SU-DHL-6 (cell line): Measurements from ENCODE around the gene PHACTR3.

Experiments used
- H2AFZ ChIP-seq: fragments of 200-600 bp; sonication (generic); 2 replicates; pipeline ENCODE4 v1.6.1; 2014; ENCODE audit warnings: low read depth, mild to moderate bottlenecking, moderate library complexity, mixed read lengths, antibody characterized with exemption, low read length; ENCODE audit not compliant: severe bottlenecking
- H3F3A ChIP-seq: fragments of 200-600 bp; shearing (Covaris generic); 2 replicates; pipeline ENCODE4 v1.6.0; 2016; ENCODE audit warnings: antibody characterized with exemption, mild to moderate bottlenecking; ENCODE audit not compliant: insufficient read depth
- H3K27ac ChIP-seq: fragments of 200-600 bp; sonication (generic); 2 replicates; pipeline ENCODE4 v1.5.1; 2016; ENCODE audit warnings: low read depth, mild to moderate bottlenecking, low read length, moderate library complexity, mixed read lengths
- H3K27me3 ChIP-seq: fragments of 200-600 bp; sonication (generic), shearing (Covaris generic); 2 replicates; pipeline ENCODE4 v1.6.0; 2014; ENCODE audit warnings: mild to moderate bottlenecking, low read length
- H3K36me3 ChIP-seq: fragments of 200-600 bp; sonication (generic); 2 replicates; pipeline ENCODE4 v1.6.1; 2014; ENCODE audit warnings: mild to moderate bottlenecking, low read length, mixed read lengths
- H3K4me2 ChIP-seq: fragments of 300-600, 200-600 bp; shearing (Covaris generic), sonication (generic); 2 replicates; pipeline ENCODE4 v1.6.0; 2014; ENCODE audit warnings: low read length, low read depth, mild to moderate bottlenecking; ENCODE audit not compliant: poor library complexity, severe bottlenecking
- H3K4me3 ChIP-seq: fragments of 200-600 bp; sonication (generic); 2 replicates; pipeline ENCODE4 v1.5.1; 2014; ENCODE audit warnings: antibody characterized with exemption, low read length, mild to moderate bottlenecking, mixed read lengths; ENCODE audit not compliant: insufficient read depth, poor library complexity, severe bottlenecking
- H3K79me2 ChIP-seq: fragments of 200-600 bp; sonication (generic); 2 replicates; pipeline ENCODE4 v1.6.1; 2014; ENCODE audit warnings: mild to moderate bottlenecking, low read length, moderate library complexity; ENCODE audit not compliant: insufficient read depth
- H3K9ac ChIP-seq: fragments of 200-600 bp; sonication (generic); 2 replicates; pipeline ENCODE4 v1.7.0; 2014; ENCODE audit warnings: mild to moderate bottlenecking, low read length
- H3K9me2 ChIP-seq: fragments of 200-600 bp; sonication (generic); replicated peaks from 2 replicates; pipeline ENCODE4 v1.6.1; 2014; ENCODE audit warnings: low read length; ENCODE audit not compliant: insufficient read depth
- H3K9me3 ChIP-seq: fragments of 200-600 bp; sonication (generic); 2 replicates; pipeline ENCODE4 v1.6.1; 2014; ENCODE audit warnings: low read length, mixed read lengths; ENCODE audit not compliant: insufficient read depth
- H4K20me1 ChIP-seq: fragments of 200-600 bp; sonication (generic); 2 replicates; pipeline ENCODE4 v1.6.1; 2014; ENCODE audit warnings: low read depth, mild to moderate bottlenecking, antibody characterized with exemption, low read length, moderate library complexity, mixed read lengths
- EZH2phosphoT487 ChIP-seq: fragments of 200-600 bp; sonication (generic), shearing (Covaris generic); conservative IDR thresholded peaks from 2 replicates; pipeline ENCODE4 v1.6.1; 2018; ENCODE audit warnings: mild to moderate bottlenecking, antibody characterized with exemption, low read length, moderate library complexity, mixed read lengths
- TF ChIP-seq, protein P1 (sequence below): fragments of 200-600 bp; sonication (generic); IDR thresholded peaks from one replicate; pipeline ENCODE4 v1.5.1; 2017; ENCODE audit warnings: antibody characterized with exemption, mild to moderate bottlenecking, low read length, moderate library complexity; ENCODE audit not compliant: insufficient read depth, poor library complexity, severe bottlenecking

Gene PHACTR3

DNA sequence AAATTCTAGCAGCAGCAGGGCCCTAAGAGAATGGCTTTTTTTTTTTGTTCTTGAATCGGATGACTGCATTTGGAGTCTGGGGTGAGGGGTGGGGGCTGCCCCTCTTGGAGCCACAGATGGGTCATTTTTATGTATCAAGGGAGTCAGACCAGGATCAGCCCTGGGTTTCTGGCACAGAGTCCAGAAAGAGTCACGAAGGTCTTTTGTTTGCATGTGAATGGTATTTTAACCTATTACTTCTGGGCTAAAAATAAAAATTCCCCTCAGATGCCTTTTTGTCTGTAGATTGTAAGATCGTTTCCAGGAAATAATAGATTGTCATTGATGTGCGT is 72.5 kb downstream of the PHACTR3 start:
- Histone ChIP-seq H3F3A (no peaks in the 10 kb centered on the region), H3K9me2 (no peaks in the 10 kb centered on the region), H2AFZ (no peak overlapping the region), H3K27me3 (no peaks in the 10 kb centered on the region), H3K9me3 (no peaks in the 10 kb centered on the region), H3K4me2 (no peak overlapping the region), H3K27ac (no peak overlapping the region), H3K79me2 (no peaks in the 10 kb centered on the region), H3K36me3 (no peaks in the 10 kb centered on the region), H3K9ac (no peak overlapping the region), H3K4me3 (no peak overlapping the region), H4K20me1 (no peaks in the 10 kb centered on the region)
- no peak for TF ChIP-seq EZH2phosphoT487
- TF ChIP-seq, protein P1, sequence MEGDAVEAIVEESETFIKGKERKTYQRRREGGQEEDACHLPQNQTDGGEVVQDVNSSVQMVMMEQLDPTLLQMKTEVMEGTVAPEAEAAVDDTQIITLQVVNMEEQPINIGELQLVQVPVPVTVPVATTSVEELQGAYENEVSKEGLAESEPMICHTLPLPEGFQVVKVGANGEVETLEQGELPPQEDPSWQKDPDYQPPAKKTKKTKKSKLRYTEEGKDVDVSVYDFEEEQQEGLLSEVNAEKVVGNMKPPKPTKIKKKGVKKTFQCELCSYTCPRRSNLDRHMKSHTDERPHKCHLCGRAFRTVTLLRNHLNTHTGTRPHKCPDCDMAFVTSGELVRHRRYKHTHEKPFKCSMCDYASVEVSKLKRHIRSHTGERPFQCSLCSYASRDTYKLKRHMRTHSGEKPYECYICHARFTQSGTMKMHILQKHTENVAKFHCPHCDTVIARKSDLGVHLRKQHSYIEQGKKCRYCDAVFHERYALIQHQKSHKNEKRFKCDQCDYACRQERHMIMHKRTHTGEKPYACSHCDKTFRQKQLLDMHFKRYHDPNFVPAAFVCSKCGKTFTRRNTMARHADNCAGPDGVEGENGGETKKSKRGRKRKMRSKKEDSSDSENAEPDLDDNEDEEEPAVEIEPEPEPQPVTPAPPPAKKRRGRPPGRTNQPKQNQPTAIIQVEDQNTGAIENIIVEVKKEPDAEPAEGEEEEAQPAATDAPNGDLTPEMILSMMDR: no peak

DNA sequence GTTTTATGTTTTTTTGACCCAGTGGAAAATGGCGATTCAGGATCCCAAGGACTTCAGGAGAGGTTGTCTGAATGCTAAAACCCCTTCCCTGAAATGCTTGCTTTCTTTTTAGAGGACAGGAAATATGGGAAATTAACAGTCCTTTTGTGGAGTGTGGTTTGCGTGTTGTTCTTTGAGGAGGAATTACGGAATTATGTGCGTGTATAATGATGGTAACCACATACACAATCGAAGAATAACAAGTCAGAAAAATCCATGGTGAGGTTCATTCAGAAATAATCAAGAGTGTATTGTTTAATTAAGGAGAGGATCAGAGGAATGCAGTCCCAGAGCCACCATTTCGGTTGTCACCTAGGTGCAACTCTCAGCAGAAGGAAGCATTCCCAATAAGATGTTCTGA is 73.2 kb downstream of the PHACTR3 start:
- no peaks in the 10 kb centered on the region for H3F3A ChIP-seq
- H3K4me3 ChIP-seq: no peak overlapping the region
- H3K9me3 ChIP-seq: no peaks in the 10 kb centered on the region
- H2AFZ ChIP-seq: no peak overlapping the region
- H3K79me2 ChIP-seq: no peaks in the 10 kb centered on the region
- no peak overlapping the region for H3K27ac ChIP-seq
- TF ChIP-seq EZH2phosphoT487: no peak
- TF ChIP-seq, protein P1: no peak
- no peaks in the 10 kb centered on the region for H3K27me3 ChIP-seq
- no peaks in the 10 kb centered on the region for H3K36me3 ChIP-seq
- H4K20me1 ChIP-seq: no peaks in the 10 kb centered on the region
- H3K9ac ChIP-seq: no peak overlapping the region
- no peaks in the 10 kb centered on the region for H3K9me2 ChIP-seq
- H3K4me2 ChIP-seq: no peak overlapping the region

DNA sequence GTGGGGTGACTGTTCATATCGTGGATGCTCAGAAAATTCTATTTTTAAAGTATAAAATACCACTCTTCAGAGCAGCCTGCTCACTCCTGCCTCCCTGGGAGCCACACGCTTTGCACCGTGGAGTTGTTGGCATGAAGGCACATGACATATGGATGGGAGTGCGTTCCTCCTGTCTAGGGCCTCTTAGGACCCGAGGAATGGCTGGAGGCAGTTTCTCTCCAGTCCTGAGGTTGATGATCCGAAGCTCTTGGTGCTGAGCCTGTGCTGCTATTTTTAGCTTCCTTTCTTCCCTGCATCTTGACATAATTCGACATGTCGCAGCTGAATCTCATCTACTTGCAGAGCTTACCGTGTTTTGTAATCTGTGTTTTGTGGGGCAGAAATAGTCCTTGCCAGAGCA is 73.9 kb downstream of the PHACTR3 start:
- Histone ChIP-seq H3K9me2 (no peaks in the 10 kb centered on the region), H3K27ac (no peak overlapping the region), H4K20me1 (no peaks in the 10 kb centered on the region), H3K9me3 (no peaks in the 10 kb centered on the region), H3F3A (no peaks in the 10 kb centered on the region), H3K4me3 (no peak overlapping the region), H3K4me2 (no peak overlapping the region), H3K9ac (no peak overlapping the region), H3K36me3 (no peaks in the 10 kb centered on the region), H3K79me2 (no peaks in the 10 kb centered on the region), H3K27me3 (no peaks in the 10 kb centered on the region), H2AFZ (no peak overlapping the region)
- no peak for TF ChIP-seq EZH2phosphoT487
- TF ChIP-seq, protein P1: no peak

DNA sequence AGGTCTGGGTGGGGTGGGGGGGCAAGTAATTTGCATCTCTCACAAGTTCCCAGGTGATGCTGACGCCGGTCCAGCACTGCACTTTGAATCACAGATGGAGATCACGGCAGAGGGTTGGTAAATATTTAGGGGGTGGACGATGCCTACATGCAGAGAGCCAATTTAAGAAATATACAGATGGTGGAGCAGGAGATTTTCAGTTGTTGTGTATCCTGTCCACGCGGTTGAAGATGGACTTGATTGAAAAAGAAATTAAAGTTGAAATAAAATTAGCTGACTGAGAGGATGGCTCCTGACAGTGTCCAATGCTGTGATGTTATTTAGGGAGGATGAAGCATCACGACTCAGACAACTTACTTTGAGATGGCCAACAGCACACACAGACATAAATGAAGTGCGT is 74.6 kb downstream of the PHACTR3 start:
- no peaks in the 10 kb centered on the region for H3K36me3 ChIP-seq
- H4K20me1 ChIP-seq: no peaks in the 10 kb centered on the region
- no peak overlapping the region for H2AFZ ChIP-seq
- H3F3A ChIP-seq: no peaks in the 10 kb centered on the region
- TF ChIP-seq, protein P1: no peak
- no peak for TF ChIP-seq EZH2phosphoT487
- no peaks in the 10 kb centered on the region; the same call in 1 of the 2 replicates for H3K27me3 ChIP-seq
- H3K9me2 ChIP-seq: no peaks in the 10 kb centered on the region
- no peaks in the 10 kb centered on the region for H3K79me2 ChIP-seq
- H3K9me3 ChIP-seq: no peaks in the 10 kb centered on the region
- no peak overlapping the region for H3K4me3 ChIP-seq
- no peak overlapping the region for H3K9ac ChIP-seq
- no peak overlapping the region for H3K4me2 ChIP-seq
- H3K27ac ChIP-seq: no peak overlapping the region
